Naive thymus-derived CD8-positive, alpha-beta T cell (primary cell): ENCODE measurements around the gene BMP10. TPM values are rescaled to one million over a fixed set of nuclear protein-coding genes. Genes with fewer than 3 reads are reported as not detected.

Experiments
- ATAC-seq, 2 donors: fragments of 150-1000 bp; cut with Tn5 transposase in 1 of 2; sonication (Bioruptor Pico), chemical (Tn5 transposase) in 1 of 2; 1 replicate in 1 of 2; 2 replicates in 1 of 2; pipeline ENCODE4 v1.10.0; 2021; ENCODE audit warnings: mild to moderate bottlenecking in 2 of 2, moderate library complexity in 2 of 2
- POLR2A ChIA-PET: fragments of 350-600 bp; sonication (Branson Sonifier 250); formaldehyde crosslinking; loops from one replicate; lab custom pipeline; 2021; ENCODE audit warnings: antibody characterized with exemption; lab: Charles Lee
- DNase-seq, 10 donors: peaks; one replicate each; pipeline versions ENCODE4 v3.0.0 to v3.0.0-alpha.2; 2020 to 2022
- H3K27ac Mint-ChIP-seq, 10 donors: one replicate each; pipeline ENCODE4 v1.8.0; 2020 to 2022; ENCODE audit warnings: mild to moderate bottlenecking in 10 of 10, mixed read lengths in 10 of 10, moderate library complexity in 4 of 10, inconsistent platforms in 1 of 10
- H3K27me3 Mint-ChIP-seq, 5 donors: one replicate each; pipeline ENCODE4 v1.8.0; 2021 to 2022; ENCODE audit warnings: mixed read lengths in 5 of 5
- H3K36me3 Mint-ChIP-seq, 3 donors: one replicate each; pipeline ENCODE4 v1.8.0; 2020 to 2022; ENCODE audit warnings: mixed read lengths in 3 of 3, mild to moderate bottlenecking in 2 of 3, inconsistent platforms in 1 of 3
- H3K4me1 Mint-ChIP-seq, 4 donors: one replicate each; pipeline ENCODE4 v1.8.0; 2021 to 2022; ENCODE audit warnings: mixed read lengths in 4 of 4
- H3K4me3 Mint-ChIP-seq, 10 donors: one replicate each; pipeline ENCODE4 v1.8.0; 2020 to 2022; ENCODE audit warnings: mild to moderate bottlenecking in 10 of 10, mixed read lengths in 10 of 10, moderate library complexity in 6 of 10, inconsistent platforms in 1 of 10
- H3K9me3 Mint-ChIP-seq, 9 donors: one replicate each; pipeline ENCODE4 v1.8.0; 2020 to 2022; ENCODE audit warnings: mixed read lengths in 9 of 9, mild to moderate bottlenecking in 3 of 9, inconsistent platforms in 1 of 9, moderate library complexity in 1 of 9
- polyA plus RNA-seq, 3 donors: library from polyadenylated mRNA; unstranded; fragments of 300-500 nt; fragmentation: Illumina TruSeq; gene quantifications; one replicate each; pipeline ENCODE4 v1.2.3, GENCODE V29; 2021
- total RNA-seq, 8 experiments: library from RNA in 2 of 8; stranded (reverse) in 2 of 8; gene quantifications; one replicate each; pipeline ENCODE4 v1.2.3 and lab custom pipeline; 2021 to 2026

Gene BMP10
- total and polyA plus RNA-seq, 5 experiments from 2014 or later = not detected

DNA sequence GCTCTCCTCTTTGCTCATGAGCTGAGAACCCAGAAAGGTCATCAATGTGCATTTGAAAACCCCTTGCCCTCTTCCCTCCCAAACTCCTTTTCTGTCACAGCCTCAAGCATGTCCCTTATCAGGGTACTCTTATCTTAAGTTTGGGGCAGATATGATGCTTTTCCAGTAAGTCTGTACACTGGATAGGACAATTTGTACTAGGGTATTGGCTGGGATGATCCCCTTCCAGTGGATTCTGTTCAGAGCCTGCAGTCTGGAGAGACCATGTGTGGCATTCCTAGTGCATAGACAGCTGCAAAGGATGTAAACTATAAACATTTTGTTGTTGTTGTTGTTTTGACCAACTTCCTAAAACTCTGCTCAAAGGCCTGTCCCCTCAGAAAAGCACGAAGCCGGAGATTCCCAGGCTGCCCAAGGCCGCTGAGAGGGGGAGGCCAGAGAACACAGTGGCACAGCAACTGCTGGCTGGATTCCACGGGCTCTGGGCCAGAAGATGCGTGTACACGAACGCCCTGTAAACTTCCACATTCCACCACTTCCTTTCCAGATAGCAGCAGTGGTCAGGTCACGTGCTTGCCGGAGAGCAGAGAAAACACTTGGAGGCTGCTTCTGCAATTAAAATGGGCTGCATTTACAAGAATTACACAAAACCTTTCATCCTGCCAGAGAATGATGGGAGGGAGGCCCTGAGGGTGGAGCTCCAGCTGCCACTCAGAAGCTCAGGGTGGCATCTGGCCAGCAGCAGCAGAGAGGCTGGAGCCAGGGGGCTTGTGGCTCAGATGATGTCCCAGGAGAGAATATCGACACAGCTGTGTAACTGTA is 42.1 kb downstream of the BMP10 start:
- Mint-ChIP-seq H3K27me3 (no peaks in the 10 kb centered on the region), H3K27ac (peak overlapping the region; percentile 87 to 98 (median 92)), H3K4me1 (peaks cover 33 to 78% (median 67%) of the 10 kb centered on the region in 4 donors), H3K36me3 (peaks cover 4 to 39% (median 8%) of the 10 kb centered on the region in 3 donors), H3K4me3 (peak overlapping the region; percentile 46 to 93 (median 79)), H3K9me3 (no peaks in the 10 kb centered on the region)
- DNase-seq (peak; percentile 41 to 86 (median 62)), ATAC-seq (peak; percentile 71 to 83)
- POLR2A ChIA-PET = interaction anchor here (0.8 to 2.8 kb wide), 16 partner anchors 10 to 362 kb away, joined by 3 to 14 read pairs (median 4); partner anchors contain the start of genes APLF and FBXO48

DNA sequence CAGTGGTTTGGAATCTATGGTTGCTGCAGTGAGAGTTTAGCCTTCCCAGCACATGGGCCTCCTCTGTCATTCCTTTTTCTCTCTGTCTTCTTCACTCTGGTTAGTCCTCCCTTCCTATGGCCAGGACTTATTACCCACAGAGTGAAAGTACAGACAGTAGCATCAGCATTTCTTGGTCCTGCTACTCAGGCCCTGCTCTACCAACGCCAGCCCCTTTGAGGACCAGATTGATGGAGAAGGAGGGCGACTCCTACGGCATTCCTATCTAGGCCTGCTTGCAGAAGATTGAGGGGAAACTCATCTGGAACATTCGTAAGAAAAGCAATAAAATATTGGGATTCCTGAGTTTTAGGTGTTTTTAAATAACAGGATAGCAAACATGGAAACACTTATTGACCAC is 43.5 kb downstream of the BMP10 start:
- Mint-ChIP-seq H3K36me3 (peaks cover 7 to 51% (median 17%) of the 10 kb centered on the region in 3 donors), H3K27me3 (no peaks in the 10 kb centered on the region), H3K4me1 (peaks cover 39 to 86% (median 61%) of the 10 kb centered on the region in 4 donors), H3K27ac (peak overlapping the region; percentile 87 to 98 (median 92)), H3K9me3 (no peaks in the 10 kb centered on the region), H3K4me3 (peak overlapping the region in 1 of 10 donors; percentile 8)
- ATAC-seq (no peak), DNase-seq (no peak)
- POLR2A ChIA-PET = interaction anchor here (1.2 kb wide), 1 partner anchor 80 kb away, joined by 3 read pairs; no protein-coding TSS in a partner anchor

DNA sequence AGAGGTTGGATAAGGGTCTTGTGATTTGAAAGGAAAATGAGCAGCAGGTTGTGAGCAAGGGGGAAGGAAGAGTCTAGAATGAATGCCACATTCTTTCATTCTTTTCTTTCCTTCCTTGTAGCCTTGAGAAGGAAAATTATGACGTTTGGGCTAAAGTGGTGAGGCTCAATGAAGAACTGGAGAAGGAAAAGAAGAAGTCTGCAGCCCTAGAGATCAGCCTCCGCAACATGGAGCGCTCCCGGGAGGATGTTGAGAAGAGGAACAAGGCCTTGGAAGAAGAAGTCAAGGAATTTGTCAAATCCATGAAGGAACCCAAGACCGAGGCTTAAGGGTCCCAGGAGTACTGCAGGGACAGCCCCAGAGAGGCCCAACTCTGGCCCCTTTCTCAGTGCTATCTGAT is 45.3 kb downstream of the BMP10 start:
- Mint-ChIP-seq H3K9me3 (no peaks in the 10 kb centered on the region), H3K4me1 (peaks cover 28 to 73% (median 44%) of the 10 kb centered on the region in 4 donors), H3K27ac (peak overlapping the region; percentile 28 to 96 (median 80)), H3K36me3 (peaks cover 7 to 69% (median 20%) of the 10 kb centered on the region in 3 donors), H3K4me3 (no peak overlapping the region), H3K27me3 (no peaks in the 10 kb centered on the region)
- DNase-seq = no peak
- POLR2A ChIA-PET = interaction anchor here (1.6 kb wide), 1 partner anchor 8 kb away, joined by 3 read pairs; no protein-coding TSS in a partner anchor
- ATAC-seq = no peak

DNA sequence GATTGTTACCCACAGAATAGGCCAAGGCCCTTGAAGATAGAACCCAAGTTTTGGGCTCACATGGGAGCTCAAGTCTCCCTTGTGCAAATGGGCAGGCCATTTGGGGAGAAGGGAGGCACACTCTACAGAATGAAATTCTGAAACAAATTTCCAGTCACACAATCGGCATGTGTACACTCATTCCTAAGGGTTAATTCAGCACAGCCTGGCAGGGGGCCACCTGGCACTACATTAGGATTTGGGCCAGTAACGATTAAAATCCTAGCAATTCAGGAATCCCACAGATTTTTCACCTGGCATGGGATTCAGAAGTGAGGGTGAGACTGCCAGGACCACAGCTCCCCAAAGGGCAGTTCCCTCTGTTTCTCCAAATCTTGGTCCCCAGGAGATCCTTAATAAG is 46.4 kb downstream of the BMP10 start:
- peaks cover 7 to 78% (median 20%) of the 10 kb centered on the region in 3 donors for H3K36me3 Mint-ChIP-seq
- DNase-seq = no peak
- peak overlapping the region; percentile 24 to 96 (median 85) for H3K27ac Mint-ChIP-seq
- H3K4me3 Mint-ChIP-seq = no peak overlapping the region
- POLR2A ChIA-PET = interaction anchor here (1.6 kb wide), 1 partner anchor 9 kb away, joined by 3 read pairs; no protein-coding TSS in a partner anchor
- ATAC-seq = no peak
- H3K9me3 Mint-ChIP-seq = no peaks in the 10 kb centered on the region
- H3K27me3 Mint-ChIP-seq = no peaks in the 10 kb centered on the region
- H3K4me1 Mint-ChIP-seq = peaks cover 25 to 67% (median 34%) of the 10 kb centered on the region in 4 donors

DNA sequence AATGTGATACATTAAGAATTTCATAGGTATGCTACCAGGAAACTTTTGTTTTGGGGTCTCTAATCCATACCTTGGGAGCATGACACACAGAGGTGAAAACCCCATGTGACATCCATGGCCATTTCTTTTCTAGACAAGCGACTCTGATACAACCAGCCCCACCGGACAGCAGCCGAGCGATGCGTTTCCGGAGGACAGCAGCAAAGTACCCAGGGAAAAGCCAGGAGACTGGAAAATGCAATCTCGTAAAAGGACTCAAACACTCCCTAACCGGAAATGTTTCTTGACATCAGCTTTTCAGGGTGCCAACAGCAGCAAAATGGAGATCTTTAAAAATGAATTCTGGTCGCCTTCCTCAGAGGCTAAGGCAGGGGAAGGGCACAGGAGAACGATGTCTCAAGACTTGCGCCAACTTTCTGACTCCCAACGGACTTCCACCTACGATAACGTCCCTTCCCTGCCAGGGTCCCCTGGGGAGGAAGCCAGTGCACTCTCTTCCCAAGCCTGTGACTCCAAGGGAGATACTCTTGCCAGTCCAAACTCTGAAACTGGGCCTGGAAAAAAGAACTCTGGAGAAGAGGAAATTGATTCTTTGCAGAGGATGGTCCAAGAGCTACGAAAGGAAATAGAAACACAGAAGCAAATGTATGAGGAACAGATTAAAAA is 48.9 kb downstream of the BMP10 start:
- POLR2A ChIA-PET = interaction anchor here (1.2 kb wide), 1 partner anchor 86 kb away, joined by 3 read pairs; no protein-coding TSS in a partner anchor
- H3K36me3 Mint-ChIP-seq = peaks cover 11 to 94% (median 32%) of the 10 kb centered on the region in 3 donors
- H3K27me3 Mint-ChIP-seq = no peaks in the 10 kb centered on the region
- ATAC-seq (no peak), DNase-seq (no peak)
- no peaks in the 10 kb centered on the region for H3K9me3 Mint-ChIP-seq
- H3K4me1 Mint-ChIP-seq = peaks cover 14 to 51% (median 19%) of the 10 kb centered on the region in 4 donors
- no peak overlapping the region for H3K4me3 Mint-ChIP-seq
- peak overlapping the region; percentile 21 to 96 (median 68) for H3K27ac Mint-ChIP-seq

DNA sequence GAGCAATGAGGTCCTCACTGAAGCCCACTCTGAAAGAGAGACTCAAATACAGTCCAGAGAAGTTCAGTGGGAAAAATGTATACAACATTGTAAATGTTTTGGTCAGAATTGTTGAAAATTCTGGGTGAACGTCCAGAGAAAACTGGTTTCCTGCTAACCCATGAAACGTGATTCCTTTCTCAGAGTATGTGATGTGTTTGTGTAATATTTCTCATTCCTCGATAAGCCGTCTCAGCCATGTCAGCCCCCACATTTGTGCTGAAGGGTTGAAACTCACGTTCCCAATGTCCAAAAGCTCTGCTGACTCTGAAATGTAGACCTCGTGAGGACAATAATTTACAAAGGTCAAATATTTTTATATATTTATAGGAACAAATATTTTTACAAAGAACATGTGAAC is 51.6 kb downstream of the BMP10 start:
- H3K4me3 Mint-ChIP-seq = no peak overlapping the region
- no peaks in the 10 kb centered on the region for H3K9me3 Mint-ChIP-seq
- ATAC-seq (no peak), DNase-seq (no peak)
- peaks cover 8 to 35% (median 15%) of the 10 kb centered on the region in 4 donors for H3K4me1 Mint-ChIP-seq
- H3K27ac Mint-ChIP-seq = peak overlapping the region in 9 of 10 donors; percentile 7 to 88 (median 75)
- POLR2A ChIA-PET = interaction anchor here (1.0 to 1.2 kb wide), 2 partner anchors 52 to 80 kb away, joined by 3 read pairs; no protein-coding TSS in a partner anchor
- no peaks in the 10 kb centered on the region for H3K27me3 Mint-ChIP-seq
- H3K36me3 Mint-ChIP-seq = peaks cover 7 to 94% (median 33%) of the 10 kb centered on the region in 3 donors

DNA sequence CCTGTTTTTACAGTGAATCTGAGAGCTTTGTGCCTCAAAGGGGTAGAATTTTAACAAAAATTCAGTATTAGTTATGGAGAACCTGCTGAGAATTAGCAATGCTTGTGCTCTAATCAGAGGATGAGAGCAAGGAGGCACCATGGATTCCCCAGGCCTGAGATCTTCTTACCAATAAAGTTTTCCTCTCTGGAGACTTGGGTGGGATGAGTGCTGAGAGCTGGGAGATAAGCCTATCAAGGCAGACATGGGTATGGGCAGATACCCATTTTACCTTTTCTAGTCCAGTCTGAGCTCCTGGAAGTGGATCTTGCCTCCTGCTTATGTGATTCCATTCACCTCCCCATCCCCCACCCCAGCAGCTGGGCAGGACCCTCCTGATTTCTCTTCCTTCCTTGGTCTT is 53.9 kb downstream of the BMP10 start:
- H3K4me3 Mint-ChIP-seq = no peak overlapping the region
- H3K27me3 Mint-ChIP-seq = no peaks in the 10 kb centered on the region
- peak overlapping the region; percentile 39 to 88 (median 73) for H3K27ac Mint-ChIP-seq
- peaks cover 4 to 95% (median 26%) of the 10 kb centered on the region in 3 donors for H3K36me3 Mint-ChIP-seq
- peaks cover 5 to 18% (median 10%) of the 10 kb centered on the region in 4 donors for H3K4me1 Mint-ChIP-seq
- POLR2A ChIA-PET = interaction anchor here (0.8 to 1.3 kb wide), 4 partner anchors 12 to 79 kb away, joined by 3 read pairs; no protein-coding TSS in a partner anchor
- ATAC-seq (no peak), DNase-seq (no peak)
- H3K9me3 Mint-ChIP-seq = no peaks in the 10 kb centered on the region

Other genes starting within 250 kb of the BMP10 start
- not detected for gene PROKR1, start 227.8 kb downstream of the BMP10 start, total RNA-seq
- gene PROKR1, start 227.8 kb downstream of the BMP10 start, polyA plus RNA-seq = not detected
- gene ARHGAP25, start 136.6 kb downstream of the BMP10 start, total RNA-seq = 100 to 1,000 TPM; 124 TPM
- 100 to 1,000 TPM in 1 of 3 donors, 10 to 100 TPM in 2; 76.5 to 104 (median 95.4) TPM for gene ARHGAP25, start 136.6 kb downstream of the BMP10 start, polyA plus RNA-seq
- gene GKN2, start 81.5 kb upstream of the BMP10 start, total RNA-seq = not detected
- not detected for gene GKN2, start 81.5 kb upstream of the BMP10 start, polyA plus RNA-seq
- gene GKN1, start 103.2 kb upstream of the BMP10 start, total RNA-seq = not detected
- gene GKN1, start 103.2 kb upstream of the BMP10 start, polyA plus RNA-seq = not detected
- under 1 TPM; 0.08 to 0.14 TPM for gene ANTXR1, start 141.8 kb upstream of the BMP10 start, total RNA-seq
- under 1 TPM in 1 of 3 donors, not detected in 2; 0.20 TPM for gene ANTXR1, start 141.8 kb upstream of the BMP10 start, polyA plus RNA-seq